ENCODE results near the gene GAS6.

The GAS6 gene

GRCh38 chr13:113810640-113811039 is 53.2 kb downstream of the GAS6 start:
- Histone ChIP-seq H2BK12ac (ENCODE audit: low read length) (no peak overlapping the region), H3K4me2 (ENCODE audit: low read length) (no peak overlapping the region), H4K91ac (ENCODE audit: low read depth, low read length) (no peak overlapping the region), H3K27me3 (ENCODE audit: insufficient read depth, low read length) (no peaks in the 10 kb centered on the region), H2AK5ac (ENCODE audit: low read length) (no peak overlapping the region), H4K8ac (ENCODE audit: low read depth, low read length) (no peak overlapping the region), H3K18ac (ENCODE audit: low read length) (no peak overlapping the region), H3K79me1 (ENCODE audit: low read length) (no peaks in the 10 kb centered on the region), H2BK5ac (ENCODE audit: low read depth, low read length, poor library complexity) (no peak overlapping the region), H3K14ac (ENCODE audit: low read length) (no peak overlapping the region), H3K36me3 (ENCODE audit: control insufficient read depth in 1 of 2, insufficient read depth in 2 of 2, low read length in 2 of 2) (no peaks in the 10 kb centered on the region), H3K79me2 (ENCODE audit: control insufficient read depth, insufficient read depth, low read length, poor library complexity) (no peaks in the 10 kb centered on the region), H3K4me3 (ENCODE audit: low read depth, low read length) (no peak overlapping the region), H4K12ac (ENCODE audit: low read depth, low read length) (no peak overlapping the region), H3K4ac (ENCODE audit: low read depth, low read length) (no peak overlapping the region), H3K27ac (ENCODE audit: low read depth, low read length) (no peak overlapping the region), H2AFZ (ENCODE audit: insufficient read depth, low read length, poor library complexity) (no peak overlapping the region), H2BK120ac (ENCODE audit: insufficient read depth, low read length, poor library complexity) (no peak overlapping the region), H3K9ac (ENCODE audit: low read length) (no peak overlapping the region), H3K9me3 (ENCODE audit: insufficient read depth, low read depth, low read length) (peaks cover 28% of the 10 kb centered on the region), H3K4me1 (ENCODE audit: control insufficient read depth in 1 of 2, insufficient read depth in 2 of 2, low read length in 2 of 2) (peaks cover 0 to 2% of the 10 kb centered on the region in 2 experiments), H3K23ac (ENCODE audit: low read length) (no peak overlapping the region)
- WGBS (ENCODE audit: extremely low coverage, insufficient coverage, insufficient read length): no CpG with 5 or more reads among the region's 14 CpGs
- no peak for DNase-seq

- Histone ChIP-seq H3K27me3 (ENCODE audit: insufficient read depth, low read length) (no peaks in the 10 kb centered on the region), H4K91ac (ENCODE audit: low read depth, low read length) (no peak overlapping the region), H3K9ac (ENCODE audit: low read length) (no peak overlapping the region), H4K12ac (ENCODE audit: low read depth, low read length) (no peak overlapping the region), H4K8ac (ENCODE audit: low read depth, low read length) (no peak overlapping the region), H2BK12ac (ENCODE audit: low read length) (no peak overlapping the region), H3K9me3 (ENCODE audit: insufficient read depth, low read depth, low read length) (peaks cover 28% of the 10 kb centered on the region), H3K14ac (ENCODE audit: low read length) (no peak overlapping the region), H3K23ac (ENCODE audit: low read length) (no peak overlapping the region), H3K27ac (ENCODE audit: low read depth, low read length) (no peak overlapping the region), H3K18ac (ENCODE audit: low read length) (no peak overlapping the region), H3K4me3 (ENCODE audit: low read depth, low read length) (no peak overlapping the region), H3K79me2 (ENCODE audit: control insufficient read depth, insufficient read depth, low read length, poor library complexity) (no peaks in the 10 kb centered on the region), H3K79me1 (ENCODE audit: low read length) (no peaks in the 10 kb centered on the region), H2BK120ac (ENCODE audit: insufficient read depth, low read length, poor library complexity) (no peak overlapping the region), H2AK5ac (ENCODE audit: low read length) (no peak overlapping the region), H2AFZ (ENCODE audit: insufficient read depth, low read length, poor library complexity) (no peak overlapping the region), H2BK5ac (ENCODE audit: low read depth, low read length, poor library complexity) (no peak overlapping the region), H3K4me1 (ENCODE audit: control insufficient read depth in 1 of 2, insufficient read depth in 2 of 2, low read length in 2 of 2) (peaks cover 0 to 2% of the 10 kb centered on the region in 2 experiments), H3K4me2 (ENCODE audit: low read length) (no peak overlapping the region), H3K36me3 (ENCODE audit: control insufficient read depth in 1 of 2, insufficient read depth in 2 of 2, low read length in 2 of 2) (no peaks in the 10 kb centered on the region), H3K4ac (ENCODE audit: low read depth, low read length) (no peak overlapping the region)
- no peak for DNase-seq
- no CpG with 5 or more reads among the region's 2 CpGs for WGBS (ENCODE audit: extremely low coverage, insufficient coverage, insufficient read length)
These were observed 53.9 kb downstream of the GAS6 start for GRCh38 chr13:113809934-113810333.

- H3K27me3 ChIP-seq (ENCODE audit: insufficient read depth, low read length): no peaks in the 10 kb centered on the region
- no peak overlapping the region for H4K12ac ChIP-seq (ENCODE audit: low read depth, low read length)
- peaks cover 28% of the 10 kb centered on the region for H3K9me3 ChIP-seq (ENCODE audit: insufficient read depth, low read depth, low read length)
- H3K4me2 ChIP-seq (ENCODE audit: low read length): no peak overlapping the region
- no peak overlapping the region for H3K27ac ChIP-seq (ENCODE audit: low read depth, low read length)
- no peaks in the 10 kb centered on the region for H3K79me1 ChIP-seq (ENCODE audit: low read length)
- H2AFZ ChIP-seq (ENCODE audit: insufficient read depth, low read length, poor library complexity): no peak overlapping the region
- H4K91ac ChIP-seq (ENCODE audit: low read depth, low read length): no peak overlapping the region
- H3K9ac ChIP-seq (ENCODE audit: low read length): no peak overlapping the region
- no peak overlapping the region for H4K8ac ChIP-seq (ENCODE audit: low read depth, low read length)
- H3K36me3 ChIP-seq (ENCODE audit: control insufficient read depth in 1 of 2, insufficient read depth in 2 of 2, low read length in 2 of 2): no peaks in the 10 kb centered on the region
- H3K4me3 ChIP-seq (ENCODE audit: low read depth, low read length): no peak overlapping the region
- no peak overlapping the region for H2BK5ac ChIP-seq (ENCODE audit: low read depth, low read length, poor library complexity)
- no peak overlapping the region for H3K18ac ChIP-seq (ENCODE audit: low read length)
- H2AK5ac ChIP-seq (ENCODE audit: low read length): no peak overlapping the region
- no peak overlapping the region for H3K4ac ChIP-seq (ENCODE audit: low read depth, low read length)
- WGBS (ENCODE audit: extremely low coverage, insufficient coverage, insufficient read length): no CpG with 5 or more reads among the region's 12 CpGs
- no peaks in the 10 kb centered on the region for H3K79me2 ChIP-seq (ENCODE audit: control insufficient read depth, insufficient read depth, low read length, poor library complexity)
- no peak for DNase-seq
- no peak overlapping the region for H3K23ac ChIP-seq (ENCODE audit: low read length)
- H3K14ac ChIP-seq (ENCODE audit: low read length): no peak overlapping the region
- no peak overlapping the region for H2BK12ac ChIP-seq (ENCODE audit: low read length)
- H2BK120ac ChIP-seq (ENCODE audit: insufficient read depth, low read length, poor library complexity): no peak overlapping the region
- no peaks in the 10 kb centered on the region for H3K4me1 ChIP-seq (ENCODE audit: control insufficient read depth in 1 of 2, insufficient read depth in 2 of 2, low read length in 2 of 2)
These were observed 55.6 kb downstream of the GAS6 start for GRCh38 chr13:113808058-113808834.

GRCh38 chr13:113806526-113806925 is 57.4 kb downstream of the GAS6 start:
- no peaks in the 10 kb centered on the region for H3K36me3 ChIP-seq (ENCODE audit: control insufficient read depth in 1 of 2, insufficient read depth in 2 of 2, low read length in 2 of 2)

More at GRCh38 chr13:113806526-113806925, 57.4 kb downstream of the GAS6 start:
- no peak overlapping the region for H4K12ac ChIP-seq (ENCODE audit: low read depth, low read length)
- WGBS (ENCODE audit: extremely low coverage, insufficient coverage, insufficient read length): no CpG with 5 or more reads among the region's 13 CpGs
- no peaks in the 10 kb centered on the region for H3K4me1 ChIP-seq (ENCODE audit: control insufficient read depth in 1 of 2, insufficient read depth in 2 of 2, low read length in 2 of 2)
- H3K14ac ChIP-seq (ENCODE audit: low read length): no peak overlapping the region
- H3K4me3 ChIP-seq (ENCODE audit: low read depth, low read length): peak overlapping the region; percentile 32
- no peak for DNase-seq
- H3K23ac ChIP-seq (ENCODE audit: low read length): no peak overlapping the region
- no peak overlapping the region for H4K91ac ChIP-seq (ENCODE audit: low read depth, low read length)
- H3K27me3 ChIP-seq (ENCODE audit: insufficient read depth, low read length): no peaks in the 10 kb centered on the region
- H2BK120ac ChIP-seq (ENCODE audit: insufficient read depth, low read length, poor library complexity): no peak overlapping the region
- no peak overlapping the region for H2BK5ac ChIP-seq (ENCODE audit: low read depth, low read length, poor library complexity)
- no peak overlapping the region for H3K4me2 ChIP-seq (ENCODE audit: low read length)
- peaks cover 31% of the 10 kb centered on the region for H3K9me3 ChIP-seq (ENCODE audit: insufficient read depth, low read depth, low read length)
- no peak overlapping the region for H3K27ac ChIP-seq (ENCODE audit: low read depth, low read length)
- no peak overlapping the region for H3K9ac ChIP-seq (ENCODE audit: low read length)
- H2AK5ac ChIP-seq (ENCODE audit: low read length): no peak overlapping the region
- H3K4ac ChIP-seq (ENCODE audit: low read depth, low read length): no peak overlapping the region
- H2BK12ac ChIP-seq (ENCODE audit: low read length): no peak overlapping the region
- no peaks in the 10 kb centered on the region for H3K79me2 ChIP-seq (ENCODE audit: control insufficient read depth, insufficient read depth, low read length, poor library complexity)
- H3K79me1 ChIP-seq (ENCODE audit: low read length): no peaks in the 10 kb centered on the region
- no peak overlapping the region for H2AFZ ChIP-seq (ENCODE audit: insufficient read depth, low read length, poor library complexity)
- no peak overlapping the region for H3K18ac ChIP-seq (ENCODE audit: low read length)
- no peak overlapping the region for H4K8ac ChIP-seq (ENCODE audit: low read depth, low read length)

Measured in trophoblast cell (in vitro differentiated cells and primary cell).